Trophoblast cell (in vitro differentiated cells and primary cell): ENCODE data around the gene VWF.

Experiments used
- DNase-seq, 2 donors: peaks; one replicate each; pipeline ENCODE4 v3.0.0-alpha.2; 2016
- H2AFZ ChIP-seq: 2 replicates; pipeline ENCODE4 v1.6.1; 2013; ENCODE audit warnings: low read length, moderate library complexity, mild to moderate bottlenecking; ENCODE audit not compliant: insufficient read depth, poor library complexity
- H2AK5ac ChIP-seq: 2 replicates; pipeline ENCODE4 v1.6.1; 2013; ENCODE audit warnings: mild to moderate bottlenecking, low read length
- H2BK120ac ChIP-seq: 2 replicates; pipeline ENCODE4 v1.6.1; 2013; ENCODE audit warnings: low read length, mild to moderate bottlenecking, moderate library complexity; ENCODE audit not compliant: insufficient read depth, poor library complexity
- H2BK12ac ChIP-seq: 2 replicates; pipeline ENCODE4 v1.6.1; 2013; ENCODE audit warnings: mild to moderate bottlenecking, low read length, moderate library complexity
- H2BK5ac ChIP-seq: 2 replicates; pipeline ENCODE4 v1.6.1; 2013; ENCODE audit warnings: low read length, low read depth, moderate library complexity, mild to moderate bottlenecking; ENCODE audit not compliant: poor library complexity
- H3K14ac ChIP-seq: 2 replicates; pipeline ENCODE4 v1.6.1; 2013; ENCODE audit warnings: mild to moderate bottlenecking, low read length
- H3K18ac ChIP-seq: 2 replicates; pipeline ENCODE4 v1.6.1; 2013; ENCODE audit warnings: mild to moderate bottlenecking, low read length
- H3K23ac ChIP-seq: 2 replicates; pipeline ENCODE4 v1.6.1; 2013; ENCODE audit warnings: low read length
- H3K27ac ChIP-seq: 2 replicates; pipeline ENCODE4 v1.5.1; 2013; ENCODE audit warnings: low read depth, mild to moderate bottlenecking, inconsistent platforms, low read length, moderate library complexity
- H3K27me3 ChIP-seq: 2 replicates; pipeline ENCODE4 v1.6.1; 2013; ENCODE audit warnings: inconsistent platforms, mild to moderate bottlenecking, low read length, moderate library complexity; ENCODE audit not compliant: insufficient read depth
- H3K36me3 ChIP-seq, 2 experiments: 1 replicate in 1 of 2; 2 replicates in 1 of 2; pipeline ENCODE4 v1.6.1; 2013; ENCODE audit warnings: low read length in 2 of 2, mild to moderate bottlenecking in 2 of 2, moderate library complexity in 1 of 2; ENCODE audit not compliant: insufficient read depth in 2 of 2, control insufficient read depth in 1 of 2
- H3K4ac ChIP-seq: 2 replicates; pipeline ENCODE4 v1.6.1; 2013; ENCODE audit warnings: low read depth, mild to moderate bottlenecking, low read length, moderate library complexity
- H3K4me1 ChIP-seq, 2 experiments: 1 replicate in 1 of 2; 2 replicates in 1 of 2; pipeline ENCODE4 v1.6.1; 2013; ENCODE audit warnings: low read length in 2 of 2, mild to moderate bottlenecking in 2 of 2, moderate library complexity in 1 of 2; ENCODE audit not compliant: insufficient read depth in 2 of 2, control insufficient read depth in 1 of 2
- H3K4me2 ChIP-seq: 2 replicates; pipeline ENCODE4 v1.6.1; 2013; ENCODE audit warnings: inconsistent platforms, mild to moderate bottlenecking, low read length, moderate library complexity
- H3K4me3 ChIP-seq: 2 replicates; pipeline ENCODE4 v1.5.1; 2013; ENCODE audit warnings: mild to moderate bottlenecking, low read depth, low read length, inconsistent platforms
- H3K79me1 ChIP-seq: one replicate; pipeline ENCODE4 v1.6.1; 2013; ENCODE audit warnings: low read length
- H3K79me2 ChIP-seq: 2 replicates; pipeline ENCODE4 v1.6.1; 2013; ENCODE audit warnings: low read length, mild to moderate bottlenecking; ENCODE audit not compliant: control insufficient read depth, insufficient read depth, poor library complexity
- H3K9ac ChIP-seq: 2 replicates; pipeline ENCODE4 v1.6.1; 2013; ENCODE audit warnings: mild to moderate bottlenecking, low read length
- H3K9me3 ChIP-seq: 2 replicates; pipeline ENCODE4 v1.6.1; 2013; ENCODE audit warnings: low read depth, mild to moderate bottlenecking, control low read depth, inconsistent platforms, low read length; ENCODE audit not compliant: insufficient read depth
- H4K12ac ChIP-seq: 2 replicates; pipeline ENCODE4 v1.6.1; 2013; ENCODE audit warnings: low read depth, mild to moderate bottlenecking, low read length, moderate library complexity
- H4K8ac ChIP-seq: 2 replicates; pipeline ENCODE4 v1.6.1; 2013; ENCODE audit warnings: low read depth, mild to moderate bottlenecking, low read length, moderate library complexity
- H4K91ac ChIP-seq: one replicate; pipeline ENCODE4 v1.6.1; 2013; ENCODE audit warnings: low read depth, mild to moderate bottlenecking, low read length, moderate library complexity
- WGBS: extraction: QIAGEN DNeasy Blood & Tissue Kit; methylation state at CpG from one replicate; pipeline ENCODE4 v1.1.7; 2013; ENCODE audit warnings: missing lambda C conversion rate; ENCODE audit not compliant: insufficient read length, insufficient coverage; ENCODE audit errors: extremely low coverage; 5-methylcytosine and 5-hydroxymethylcytosine counted together

The VWF gene

GRCh38 chr12:5908251-5908650 lies 216.2 kb downstream of the VWF start:
- no CpG with 5 or more reads among the region's 7 CpGs for WGBS
- no peak overlapping the region for H2AK5ac ChIP-seq
- H4K8ac ChIP-seq = no peak overlapping the region
- no peak overlapping the region for H3K4me2 ChIP-seq
- no peaks in the 10 kb centered on the region for H3K36me3 ChIP-seq
- no peak overlapping the region for H3K27ac ChIP-seq
- H3K79me1 ChIP-seq = no peaks in the 10 kb centered on the region
- no peaks in the 10 kb centered on the region for H3K79me2 ChIP-seq
- H3K27me3 ChIP-seq = no peaks in the 10 kb centered on the region
- no peak overlapping the region for H3K4ac ChIP-seq
- H2BK5ac ChIP-seq = no peak overlapping the region
- H3K4me3 ChIP-seq = no peak overlapping the region
- no peak overlapping the region for H4K12ac ChIP-seq
- no peak overlapping the region for H3K9ac ChIP-seq
- H3K14ac ChIP-seq = no peak overlapping the region
- H2BK120ac ChIP-seq = no peak overlapping the region
- no peak overlapping the region for H2AFZ ChIP-seq
- H3K23ac ChIP-seq = no peak overlapping the region
- no peak overlapping the region for H4K91ac ChIP-seq
- no peak for DNase-seq
- H3K4me1 ChIP-seq = no peaks in the 10 kb centered on the region
- H3K9me3 ChIP-seq = no peaks in the 10 kb centered on the region
- no peak overlapping the region for H2BK12ac ChIP-seq
- no peak overlapping the region for H3K18ac ChIP-seq

DNA sequence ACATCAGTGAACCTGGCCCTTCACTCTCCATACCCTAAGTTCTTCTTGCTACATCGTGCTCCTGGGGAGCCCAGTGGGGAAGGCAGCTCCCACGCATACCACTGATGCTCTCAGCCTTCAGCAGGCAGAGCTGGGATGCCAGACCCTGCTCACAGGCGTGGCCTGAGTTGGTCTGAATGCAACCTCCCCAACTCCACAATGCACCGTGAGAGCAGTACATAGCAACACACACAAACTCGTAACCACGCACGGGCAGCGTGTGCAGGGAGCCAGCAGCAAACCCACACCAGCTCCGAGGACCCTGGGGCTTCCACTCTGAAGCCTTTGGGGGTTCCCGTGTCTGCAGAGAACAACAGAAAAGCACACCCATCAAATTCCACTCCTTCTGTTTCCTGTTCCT lies 216.7 kb downstream of the VWF start:
- Histone ChIP-seq H3K27ac (no peak overlapping the region), H2BK12ac (no peak overlapping the region), H2AK5ac (no peak overlapping the region), H2AFZ (no peak overlapping the region), H3K18ac (no peak overlapping the region), H2BK5ac (no peak overlapping the region), H4K91ac (no peak overlapping the region), H4K12ac (no peak overlapping the region), H3K9ac (no peak overlapping the region), H3K4me1 (no peaks in the 10 kb centered on the region), H3K27me3 (no peaks in the 10 kb centered on the region), H3K79me2 (no peaks in the 10 kb centered on the region), H3K79me1 (no peaks in the 10 kb centered on the region), H3K23ac (no peak overlapping the region), H3K4me3 (no peak overlapping the region), H4K8ac (no peak overlapping the region), H3K4ac (no peak overlapping the region), H3K9me3 (no peaks in the 10 kb centered on the region), H3K14ac (no peak overlapping the region), H3K36me3 (no peaks in the 10 kb centered on the region), H2BK120ac (no peak overlapping the region), H3K4me2 (no peak overlapping the region)
- WGBS = no CpG with 5 or more reads among the region's 10 CpGs
- no peak for DNase-seq

GRCh38 chr12:5905757-5906156 lies 218.7 kb downstream of the VWF start:
- H4K12ac ChIP-seq = no peak overlapping the region
- H4K8ac ChIP-seq = no peak overlapping the region
- H4K91ac ChIP-seq = no peak overlapping the region
- no peaks in the 10 kb centered on the region for H3K27me3 ChIP-seq
- no peak overlapping the region for H2BK5ac ChIP-seq
- no peak overlapping the region for H3K4me3 ChIP-seq
- no peak overlapping the region for H3K4ac ChIP-seq
- H2BK120ac ChIP-seq = no peak overlapping the region
- no peak overlapping the region for H2AK5ac ChIP-seq
- no peak overlapping the region for H3K27ac ChIP-seq
- no peaks in the 10 kb centered on the region for H3K4me1 ChIP-seq
- no peak overlapping the region for H3K4me2 ChIP-seq
- H3K18ac ChIP-seq = no peak overlapping the region
- no peak overlapping the region for H2AFZ ChIP-seq
- H3K9ac ChIP-seq = no peak overlapping the region
- whole genome bisulfite sequencing = no CpG with 5 or more reads among the region's 4 CpGs
- no peaks in the 10 kb centered on the region for H3K79me2 ChIP-seq
- H2BK12ac ChIP-seq = no peak overlapping the region
- H3K79me1 ChIP-seq = no peaks in the 10 kb centered on the region
- H3K9me3 ChIP-seq = no peaks in the 10 kb centered on the region
- DNase-seq = no peak
- H3K36me3 ChIP-seq = no peaks in the 10 kb centered on the region
- H3K14ac ChIP-seq = no peak overlapping the region
- no peak overlapping the region for H3K23ac ChIP-seq

GRCh38 chr12:5904969-5905368 lies 219.5 kb downstream of the VWF start:
- Histone ChIP-seq H2AK5ac (no peak overlapping the region), H2AFZ (no peak overlapping the region), H3K4me2 (no peak overlapping the region), H3K14ac (no peak overlapping the region), H3K79me2 (no peaks in the 10 kb centered on the region), H4K12ac (no peak overlapping the region), H3K27me3 (no peaks in the 10 kb centered on the region), H3K4me3 (no peak overlapping the region), H3K27ac (no peak overlapping the region), H3K23ac (no peak overlapping the region), H3K9me3 (no peaks in the 10 kb centered on the region), H3K36me3 (no peaks in the 10 kb centered on the region), H2BK120ac (no peak overlapping the region), H3K18ac (no peak overlapping the region), H2BK5ac (no peak overlapping the region), H3K4me1 (no peaks in the 10 kb centered on the region), H2BK12ac (no peak overlapping the region), H4K91ac (no peak overlapping the region), H4K8ac (no peak overlapping the region), H3K4ac (no peak overlapping the region), H3K79me1 (no peaks in the 10 kb centered on the region), H3K9ac (no peak overlapping the region)
- no CpG with 5 or more reads among the region's 6 CpGs for WGBS
- peak; percentile 11 to 30 for DNase-seq
